Epithelial cell of prostate (primary cell): ENCODE data around the gene KCNG3.

ENCODE experiments used
- DNase-seq: peaks from one replicate; pipeline ENCODE4 v3.0.0-alpha.2; 2011; ENCODE audit warnings: low read depth, low spot score
- H3K27ac ChIP-seq: fragments of 450-650 bp; 2 replicates; pipeline ENCODE4 v1.5.1; 2017; ENCODE audit warnings: mild to moderate bottlenecking

KCNG3 gene

GRCh38 chr2:42488297-42488696, 5.5 kb downstream of the KCNG3 start:
- H3K27ac ChIP-seq = no peak overlapping the region
- no peak for DNase-seq

DNA sequence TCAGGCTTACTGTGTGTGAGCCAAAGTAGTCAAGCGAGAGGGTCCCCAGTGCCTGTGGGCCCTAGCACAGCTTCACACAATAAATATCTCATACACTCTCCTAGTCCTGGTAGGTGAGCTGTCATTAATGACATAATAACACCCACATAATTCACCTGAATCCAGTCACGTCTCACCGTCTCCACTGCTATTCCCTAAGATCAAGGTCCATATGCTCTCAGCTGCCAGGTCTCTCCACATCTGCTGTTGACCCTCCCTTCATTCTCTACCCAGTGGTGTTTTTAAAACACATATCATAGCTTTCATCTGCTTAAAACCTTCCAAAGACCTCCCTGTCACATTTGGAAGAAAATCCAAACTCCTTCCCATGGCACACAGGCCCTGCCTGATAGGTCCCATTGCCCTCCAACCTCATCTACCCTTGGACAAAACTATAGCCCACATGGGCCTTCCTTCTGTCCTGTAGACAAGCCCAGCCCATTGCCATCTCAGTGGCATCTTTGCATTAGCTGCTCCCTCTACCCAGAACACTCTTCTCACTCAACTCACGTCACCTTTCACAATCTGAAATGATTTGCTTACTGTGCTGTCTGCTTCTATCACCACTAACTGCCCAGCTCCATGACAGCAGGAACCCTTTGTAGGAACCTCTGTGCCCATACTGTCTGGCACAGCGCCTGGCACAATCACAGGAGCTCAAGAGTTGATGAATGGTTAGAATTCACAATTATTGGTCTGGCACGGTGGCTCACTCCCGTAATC, 7.5 kb downstream of the KCNG3 start:
- no peak for DNase-seq
- no peak overlapping the region for H3K27ac ChIP-seq

DNA sequence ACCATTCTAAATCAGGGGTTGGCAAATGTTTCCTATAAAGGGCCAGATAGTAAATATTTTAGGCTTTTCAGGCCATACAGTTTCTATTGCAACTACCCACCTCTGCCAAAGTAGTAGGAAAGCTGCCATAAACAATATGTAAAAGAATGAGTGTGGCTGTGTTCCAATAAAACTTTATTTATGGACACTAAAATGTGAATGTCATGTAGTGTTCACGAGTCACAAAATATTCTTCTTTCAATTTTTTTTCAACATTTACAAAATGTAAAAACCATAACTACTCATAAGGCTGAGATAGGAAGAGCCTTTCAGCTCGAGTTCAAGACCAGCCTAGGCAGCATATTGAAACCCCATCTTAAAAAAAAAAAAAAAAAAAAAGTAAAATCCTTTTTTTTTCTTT, 13.4 kb downstream of the KCNG3 start:
- H3K27ac ChIP-seq = no peak overlapping the region
- DNase-seq = no peak

DNA sequence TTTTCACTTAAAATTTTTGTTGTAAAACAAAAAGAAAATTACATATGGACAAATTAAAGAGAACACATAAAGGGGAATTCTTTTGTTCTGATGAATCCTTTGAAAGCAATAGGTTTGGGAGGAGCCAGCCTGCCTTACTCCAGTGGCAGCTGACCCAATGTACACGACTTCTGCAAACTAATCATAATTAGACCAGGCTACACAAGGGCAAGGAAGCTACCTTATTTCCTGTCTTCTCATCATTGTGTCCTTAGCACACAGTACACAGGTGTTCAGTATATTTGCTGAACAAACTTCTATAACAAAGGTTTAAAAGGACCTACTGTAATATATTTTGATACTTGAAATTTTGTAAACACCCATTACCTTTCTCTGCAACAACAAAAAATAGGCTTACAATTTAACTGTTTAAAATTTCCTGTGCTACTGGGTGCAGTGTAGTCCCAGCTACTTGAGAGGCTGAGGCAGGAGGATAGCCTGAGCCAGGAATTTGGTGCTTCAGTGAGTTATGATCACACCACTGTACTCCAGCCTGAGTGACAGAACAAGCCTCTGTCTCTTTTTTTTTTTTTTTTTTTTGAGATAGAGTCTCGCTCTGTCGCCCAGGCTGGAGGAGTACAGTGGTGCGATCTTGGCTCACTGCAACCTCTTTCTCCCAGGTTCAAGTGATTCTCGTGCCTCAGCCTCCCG, 18.9 kb downstream of the KCNG3 start:
- no peak for DNase-seq
- H3K27ac ChIP-seq = no peak overlapping the region

DNA sequence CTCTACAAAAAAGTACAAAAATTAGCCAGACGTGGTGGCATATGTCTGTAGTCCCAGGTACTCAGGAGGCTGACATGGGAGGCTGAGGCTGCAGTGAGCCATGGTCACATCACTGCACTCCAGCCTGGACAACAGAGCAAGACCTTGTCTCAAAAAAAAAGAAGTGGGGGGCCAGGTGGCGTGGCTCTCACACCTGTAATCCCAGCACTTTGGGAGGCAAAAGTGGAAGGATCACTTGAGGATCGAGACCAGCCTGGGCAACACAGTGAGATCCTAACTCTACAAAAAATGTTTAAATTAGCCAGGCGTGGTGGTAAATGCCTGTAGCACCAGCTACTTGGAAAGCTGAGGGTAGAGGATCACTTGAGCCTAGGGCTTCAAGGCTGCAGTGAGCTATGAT, 23.1 kb downstream of the KCNG3 start:
- no peak for DNase-seq
- no peak overlapping the region for H3K27ac ChIP-seq

DNA sequence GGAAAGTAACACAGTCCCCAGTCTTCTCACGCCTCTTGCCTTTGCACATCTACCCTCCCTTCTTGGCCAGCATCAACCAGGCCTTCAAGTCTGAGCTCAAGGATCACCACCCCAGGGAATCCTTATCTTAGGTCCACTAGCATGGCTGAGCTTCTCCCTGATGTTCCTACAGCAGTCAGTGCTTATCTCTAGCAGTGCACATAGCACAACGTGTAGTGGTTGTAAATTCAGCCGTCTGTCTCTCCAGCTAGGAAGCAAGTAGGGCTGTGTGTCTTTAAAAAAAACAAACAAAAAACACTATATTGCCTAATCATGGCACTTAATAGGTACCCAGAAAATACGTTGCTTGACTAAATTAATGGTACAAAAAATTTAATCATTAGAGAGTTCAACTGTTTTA, 29.2 kb downstream of the KCNG3 start:
- no peak for DNase-seq

DNA sequence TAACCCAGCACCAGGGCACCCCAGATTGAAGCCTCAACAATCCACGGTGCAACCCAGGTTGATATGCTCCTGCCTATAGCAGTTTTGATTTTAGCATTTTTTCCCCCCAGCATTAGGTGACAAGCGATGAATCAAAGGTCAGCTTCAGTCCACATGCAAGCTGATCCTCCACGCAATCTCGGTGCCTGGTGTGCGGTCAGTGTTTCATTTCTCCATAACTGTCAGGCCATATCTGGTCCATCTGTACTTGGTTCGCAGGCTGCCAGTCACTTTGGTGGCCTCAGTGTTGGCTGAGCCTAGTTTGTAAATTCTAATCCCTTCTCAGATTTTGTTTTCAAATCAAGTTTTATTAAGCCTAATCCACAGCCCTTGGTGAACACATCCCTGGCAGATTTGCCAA, 30.2 kb downstream of the KCNG3 start:
- H3K27ac ChIP-seq = no peak overlapping the region

More for the DNA sequence above, 29.2 kb downstream of the KCNG3 start:
- H3K27ac ChIP-seq = no peak overlapping the region

GRCh38 chr2:42459296-42459695, 34.5 kb downstream of the KCNG3 start:
- no peak overlapping the region for H3K27ac ChIP-seq
- DNase-seq = no peak

More for the DNA sequence above, 30.2 kb downstream of the KCNG3 start:
- DNase-seq = no peak

GRCh38 chr2:42458396-42458795, 35.4 kb downstream of the KCNG3 start:
- H3K27ac ChIP-seq = no peak overlapping the region
- DNase-seq = no peak

GRCh38 chr2:42457011-42457410, 36.8 kb downstream of the KCNG3 start:
- no peak overlapping the region for H3K27ac ChIP-seq
- DNase-seq = no peak

GRCh38 chr2:42456126-42456839, 37.5 kb downstream of the KCNG3 start:
- H3K27ac ChIP-seq = no peak overlapping the region
- DNase-seq = peak; percentile 10

DNA sequence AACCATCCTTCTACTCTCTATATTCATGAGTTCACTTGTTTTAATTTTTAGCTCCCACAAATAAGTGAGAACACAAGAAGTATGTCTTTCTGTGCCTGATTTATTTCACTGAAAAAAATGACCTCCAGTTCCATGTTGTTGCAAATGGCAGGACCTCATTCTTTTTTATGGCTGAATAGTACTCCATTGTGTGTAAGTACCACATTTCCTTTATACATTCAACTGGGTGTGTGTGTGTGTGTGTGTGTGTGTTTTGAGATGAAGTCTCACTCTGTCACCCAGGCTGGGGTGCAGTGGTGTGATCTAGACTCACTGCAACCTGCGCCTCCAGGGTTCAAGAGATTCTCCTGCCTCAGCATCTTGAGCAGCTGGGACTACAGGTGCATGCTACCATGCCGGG, 41.2 kb downstream of the KCNG3 start:
- no peak overlapping the region for H3K27ac ChIP-seq
- DNase-seq = no peak

GRCh38 chr2:42450136-42450535, 43.6 kb downstream of the KCNG3 start:
- no peak overlapping the region for H3K27ac ChIP-seq
- no peak for DNase-seq

- H3K27ac ChIP-seq = no peak overlapping the region
- DNase-seq = no peak
Measured at GRCh38 chr2:42449163-42450087, 44.4 kb downstream of the KCNG3 start.

- no peak for DNase-seq
- no peak overlapping the region for H3K27ac ChIP-seq
Measured at GRCh38 chr2:42448163-42448562, 45.6 kb downstream of the KCNG3 start.

- H3K27ac ChIP-seq = no peak overlapping the region
- no peak for DNase-seq
Measured at GRCh38 chr2:42446503-42447271, 47.1 kb downstream of the KCNG3 start.

DNA sequence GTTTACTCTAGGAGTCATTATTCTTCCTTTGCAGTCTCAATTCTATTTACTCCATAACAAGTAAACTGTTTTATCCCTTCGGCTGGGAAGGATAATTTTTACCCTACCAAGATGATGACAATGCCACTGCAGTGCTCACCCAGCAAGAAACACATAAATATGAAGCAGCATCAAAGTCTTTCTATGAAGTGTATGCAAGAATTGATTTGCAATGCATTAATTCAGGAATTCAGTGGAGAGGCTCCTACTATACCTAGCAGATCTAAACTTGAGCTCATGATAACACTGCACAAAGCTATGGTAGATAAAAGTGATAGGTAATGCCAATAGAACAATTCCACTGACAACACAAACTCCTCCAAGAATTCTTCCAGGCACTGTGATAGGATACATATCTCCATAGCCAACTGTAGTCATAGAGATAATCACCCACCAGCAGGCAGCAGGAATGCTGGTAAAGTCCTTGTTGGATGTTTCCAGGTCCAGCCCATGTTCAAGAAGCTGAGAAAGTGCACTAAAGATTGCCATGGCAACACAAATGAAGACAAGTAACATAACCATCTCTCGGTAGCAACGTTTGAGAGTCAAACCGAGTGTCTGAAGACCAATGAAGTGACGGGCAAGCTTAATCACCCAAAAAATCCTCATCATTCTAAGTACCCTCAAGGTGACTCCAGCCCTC, 49.9 kb downstream of the KCNG3 start:
- DNase-seq = no peak
- no peak overlapping the region for H3K27ac ChIP-seq

DNA sequence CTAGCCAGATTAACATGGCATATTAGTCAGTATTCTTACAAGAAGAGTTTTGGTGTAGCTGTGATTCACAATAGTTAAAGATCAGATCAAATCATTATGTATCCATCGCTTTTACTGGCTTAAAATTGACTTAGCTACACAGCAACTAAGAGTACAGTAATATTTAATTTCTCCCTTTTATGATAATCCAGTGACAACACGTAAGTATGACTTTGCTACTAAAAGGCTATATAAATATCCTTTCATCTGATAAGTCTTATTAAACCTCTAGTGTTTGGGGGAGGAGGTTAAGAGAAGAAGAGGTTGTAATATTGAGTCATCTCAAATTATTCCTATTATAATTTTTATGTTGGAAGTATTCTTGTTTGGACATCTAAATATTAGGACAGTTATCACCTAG, 51.0 kb downstream of the KCNG3 start:
- H3K27ac ChIP-seq = no peak overlapping the region
- DNase-seq = no peak

GRCh38 chr2:42438685-42439084, 55.1 kb downstream of the KCNG3 start:
- H3K27ac ChIP-seq = no peak overlapping the region
- no peak for DNase-seq
